Measurements from ENCODE around the gene TGFB2.

DNA sequence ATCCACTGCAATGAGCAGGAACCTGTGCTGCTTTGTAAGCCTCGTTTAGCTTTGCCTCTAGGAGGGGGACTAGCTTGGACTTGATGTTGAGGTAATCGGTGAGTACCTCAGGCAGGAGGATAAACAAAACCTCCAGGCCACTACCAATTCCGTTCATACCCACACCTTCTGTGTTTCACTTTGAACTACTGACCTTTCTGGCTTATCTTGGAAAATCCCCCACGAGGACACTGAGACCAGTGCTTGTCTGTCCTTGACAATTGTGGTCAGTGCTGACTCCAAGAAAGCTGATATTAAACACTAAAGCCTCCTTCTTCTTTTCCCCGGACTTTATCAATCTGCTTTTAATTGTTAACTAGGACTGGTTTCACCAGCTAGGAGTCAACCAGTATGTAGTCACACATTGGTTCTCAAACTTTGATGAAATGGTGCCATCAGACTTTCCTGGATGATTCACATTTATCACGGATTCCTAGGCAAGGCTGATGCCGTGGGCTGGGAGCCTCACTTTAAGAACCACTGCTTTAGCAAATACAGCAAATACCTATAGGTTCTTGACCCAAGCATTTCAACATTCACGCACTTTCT, 52.7 kb downstream of the TGFB2 start:
- TF ChIP-seq POLR2A (IDR thresholded peaks at IDR 0.05): no peak
- TF ChIP-seq, protein P1, sequence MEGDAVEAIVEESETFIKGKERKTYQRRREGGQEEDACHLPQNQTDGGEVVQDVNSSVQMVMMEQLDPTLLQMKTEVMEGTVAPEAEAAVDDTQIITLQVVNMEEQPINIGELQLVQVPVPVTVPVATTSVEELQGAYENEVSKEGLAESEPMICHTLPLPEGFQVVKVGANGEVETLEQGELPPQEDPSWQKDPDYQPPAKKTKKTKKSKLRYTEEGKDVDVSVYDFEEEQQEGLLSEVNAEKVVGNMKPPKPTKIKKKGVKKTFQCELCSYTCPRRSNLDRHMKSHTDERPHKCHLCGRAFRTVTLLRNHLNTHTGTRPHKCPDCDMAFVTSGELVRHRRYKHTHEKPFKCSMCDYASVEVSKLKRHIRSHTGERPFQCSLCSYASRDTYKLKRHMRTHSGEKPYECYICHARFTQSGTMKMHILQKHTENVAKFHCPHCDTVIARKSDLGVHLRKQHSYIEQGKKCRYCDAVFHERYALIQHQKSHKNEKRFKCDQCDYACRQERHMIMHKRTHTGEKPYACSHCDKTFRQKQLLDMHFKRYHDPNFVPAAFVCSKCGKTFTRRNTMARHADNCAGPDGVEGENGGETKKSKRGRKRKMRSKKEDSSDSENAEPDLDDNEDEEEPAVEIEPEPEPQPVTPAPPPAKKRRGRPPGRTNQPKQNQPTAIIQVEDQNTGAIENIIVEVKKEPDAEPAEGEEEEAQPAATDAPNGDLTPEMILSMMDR (IDR thresholded peaks at IDR 0.05): no peak
- TF ChIP-seq EP300 (IDR thresholded peaks at IDR 0.05): no peak

All from stomach (tissue), 4 donors.